SK-N-MC (cell line): ENCODE results near the gene SPIN1.

Experiments used
- EZH2 ChIP-seq: fragments of 200-600 bp; sonication (generic); IDR thresholded peaks from one replicate; pipeline ENCODE4 v1.6.1; 2017; ENCODE audit warnings: antibody characterized with exemption
- POLR2AphosphoS5 ChIP-seq: IDR thresholded peaks from 2 replicates; pipeline ENCODE4 v1.6.1; 2012; ENCODE audit warnings: mild to moderate bottlenecking, low read depth, low read length, borderline replicate concordance

GRCh38 chr9:88380118-88380517, 8.1 kb upstream of the SPIN1 start:
- TF ChIP-seq POLR2AphosphoS5 (no peak), EZH2 (no peak)
